AG08396 (cell line): ENCODE results near the gene ZNF438.

Experiments
- DNase-seq: peaks from one replicate; pipeline ENCODE4 v3.0.0; 2012; ENCODE audit warnings: low spot score, mixed read lengths

The ZNF438 gene

DNA sequence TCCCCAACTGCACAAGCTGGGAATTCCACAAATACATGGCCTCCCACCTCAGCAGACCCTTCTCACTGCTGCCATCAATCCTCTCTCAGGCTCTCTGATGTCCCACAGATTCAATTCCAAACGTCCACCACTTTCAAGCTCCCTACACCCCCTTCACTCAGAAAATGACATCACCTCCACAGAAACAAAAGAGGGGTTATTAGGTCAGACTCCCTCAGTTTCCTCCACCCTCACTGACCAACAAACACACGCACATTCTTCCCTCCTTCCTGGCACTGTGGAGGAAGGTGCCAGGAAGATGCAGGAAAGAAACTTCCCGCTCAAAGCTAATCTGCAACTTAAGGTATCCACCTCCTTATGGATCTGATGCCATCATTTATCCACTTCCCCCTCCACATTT lies 18.3 kb downstream of the ZNF438 start:
- DNase-seq, result no peak

- DNase-seq, result no peak
Measured at GRCh38 chr10:31011665-31012022, 20.0 kb downstream of the ZNF438 start.

DNA sequence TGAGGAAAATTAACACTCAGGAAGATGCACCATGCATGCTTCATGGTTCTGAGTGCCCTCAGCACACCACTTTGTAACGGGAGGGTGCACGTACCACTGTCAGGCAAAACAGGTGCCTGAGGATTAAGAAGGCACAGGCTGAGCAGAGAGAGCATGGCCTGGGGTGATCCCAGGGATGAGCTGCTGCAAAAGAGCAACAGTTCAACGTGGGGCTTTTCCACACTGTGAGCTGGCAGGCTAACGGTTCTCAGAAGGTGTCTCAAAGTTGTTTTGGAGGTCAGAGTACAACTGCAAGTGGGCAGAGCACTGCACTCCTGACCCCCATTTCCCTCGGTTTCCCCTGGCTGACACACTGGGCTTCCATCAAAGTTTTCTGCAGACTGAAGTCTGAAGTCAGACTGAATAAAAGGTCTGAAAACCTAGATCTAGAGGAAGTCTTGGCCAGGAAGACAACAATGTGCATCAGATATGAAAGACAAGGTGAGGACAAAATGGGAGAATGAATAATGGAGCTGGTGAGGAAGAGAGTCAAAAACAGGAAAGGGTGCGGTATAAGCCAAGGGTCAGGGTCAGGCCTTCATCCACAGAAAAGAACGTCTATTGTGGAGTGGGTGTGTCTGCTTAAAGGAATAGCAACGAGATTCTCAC lies 20.5 kb downstream of the ZNF438 start:
- no peak for DNase-seq

DNA sequence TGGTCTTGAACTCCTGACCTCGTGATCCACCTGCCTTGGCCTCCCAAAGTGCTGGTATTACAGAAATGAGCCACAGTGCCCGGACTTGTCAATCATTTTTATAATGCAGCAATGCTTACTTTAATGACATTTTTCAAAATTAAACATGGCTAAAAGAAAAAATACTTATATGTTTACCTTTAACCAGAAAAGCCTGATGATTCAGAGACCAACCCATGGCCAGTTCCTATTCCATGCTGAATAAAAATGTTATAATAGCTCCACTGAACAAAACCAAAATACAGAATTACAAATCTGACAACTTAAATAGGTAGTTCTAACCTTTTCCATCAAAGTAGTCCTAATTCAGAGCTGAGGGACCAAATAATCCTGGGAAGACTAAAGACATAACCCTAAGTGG lies 21.6 kb downstream of the ZNF438 start:
- no peak for DNase-seq

GRCh38 chr10:31005895-31006294 lies 25.8 kb downstream of the ZNF438 start:
- no peak for DNase-seq

DNA sequence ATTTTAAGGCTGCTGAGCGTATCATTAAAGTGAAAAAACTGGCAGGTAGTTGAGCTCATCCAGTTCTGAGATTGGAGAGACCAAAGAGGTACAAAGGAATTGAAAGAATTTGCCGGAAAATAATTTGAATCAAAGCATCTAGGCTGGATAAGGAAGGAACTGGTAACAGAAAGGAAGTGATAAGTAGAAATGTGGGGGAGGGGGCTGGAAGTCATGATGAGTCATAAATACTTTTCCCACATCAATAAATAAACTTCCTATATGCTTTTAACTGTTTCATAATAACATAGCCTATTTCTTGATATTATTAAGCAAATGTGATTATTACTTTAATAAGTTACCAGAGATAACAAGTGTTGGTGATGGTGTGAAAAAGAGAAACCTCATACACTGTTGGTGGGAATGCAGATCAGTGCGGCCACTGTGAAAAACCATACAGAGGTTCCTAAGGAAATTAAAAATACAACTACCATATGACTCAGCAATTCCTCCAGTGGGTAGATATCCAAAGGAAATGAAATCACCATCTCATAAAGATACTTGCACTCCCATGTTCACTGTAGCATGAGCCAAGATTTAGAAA lies 27.0 kb downstream of the ZNF438 start:
- DNase-seq, result no peak

- DNase-seq, result no peak
Measured at GRCh38 chr10:31001740-31002139, 29.9 kb downstream of the ZNF438 start.

DNA sequence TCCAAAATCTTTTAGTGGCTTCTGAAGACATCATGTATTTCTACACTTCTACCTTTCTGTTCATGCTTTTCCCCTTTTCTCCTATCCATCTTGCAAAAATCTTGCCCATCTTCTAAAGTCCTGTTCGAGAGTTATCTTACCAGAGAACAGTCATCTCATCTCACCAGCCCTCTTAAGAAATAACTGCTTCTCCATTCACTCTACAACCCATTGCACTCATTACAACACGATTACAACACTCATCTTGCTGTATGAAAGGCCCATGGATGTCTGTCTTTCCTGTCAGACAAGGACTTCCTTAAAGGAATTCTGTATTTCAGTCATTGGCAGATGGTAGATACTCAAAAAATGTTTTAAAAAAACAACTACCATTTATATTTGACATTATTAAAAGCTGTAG lies 30.8 kb downstream of the ZNF438 start:
- DNase-seq, result no peak

DNA sequence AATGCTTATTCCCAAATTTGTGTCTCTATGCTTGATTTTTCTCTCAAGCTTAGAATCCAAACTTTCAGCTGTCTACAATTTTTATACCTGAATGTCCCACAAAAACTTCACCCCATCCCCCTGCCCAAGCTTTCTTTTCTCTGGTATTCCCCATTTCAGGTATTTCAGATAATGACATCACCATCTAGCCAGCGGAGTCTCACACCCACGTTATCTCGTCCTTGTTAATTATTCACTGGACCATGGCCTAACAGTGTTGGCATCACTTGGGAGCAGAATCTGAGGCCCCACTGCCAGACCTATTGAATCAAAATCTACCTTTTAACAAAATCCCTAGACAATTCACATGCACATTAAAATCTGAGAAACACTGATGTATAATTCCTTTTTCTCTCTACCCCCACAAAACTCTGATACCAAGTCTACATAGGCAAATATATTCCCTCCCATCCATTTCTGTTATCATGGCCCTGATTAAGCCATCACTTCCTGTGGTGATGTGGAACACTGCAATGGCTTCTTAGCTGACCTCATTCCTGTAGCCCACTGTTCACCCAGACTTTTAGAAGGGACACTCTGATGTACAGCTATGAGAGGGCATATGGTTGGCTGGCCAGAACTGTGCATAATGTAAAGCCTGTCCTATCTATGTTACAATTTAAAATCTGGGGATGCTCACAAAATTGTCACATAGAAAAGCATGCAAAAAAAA lies 31.4 kb downstream of the ZNF438 start:
- DNase-seq, result no peak

GRCh38 chr10:30999070-30999712 lies 32.5 kb downstream of the ZNF438 start:
- DNase-seq, result no peak

GRCh38 chr10:30997536-30998235 lies 34.0 kb downstream of the ZNF438 start:
- DNase-seq, result no peak

DNA sequence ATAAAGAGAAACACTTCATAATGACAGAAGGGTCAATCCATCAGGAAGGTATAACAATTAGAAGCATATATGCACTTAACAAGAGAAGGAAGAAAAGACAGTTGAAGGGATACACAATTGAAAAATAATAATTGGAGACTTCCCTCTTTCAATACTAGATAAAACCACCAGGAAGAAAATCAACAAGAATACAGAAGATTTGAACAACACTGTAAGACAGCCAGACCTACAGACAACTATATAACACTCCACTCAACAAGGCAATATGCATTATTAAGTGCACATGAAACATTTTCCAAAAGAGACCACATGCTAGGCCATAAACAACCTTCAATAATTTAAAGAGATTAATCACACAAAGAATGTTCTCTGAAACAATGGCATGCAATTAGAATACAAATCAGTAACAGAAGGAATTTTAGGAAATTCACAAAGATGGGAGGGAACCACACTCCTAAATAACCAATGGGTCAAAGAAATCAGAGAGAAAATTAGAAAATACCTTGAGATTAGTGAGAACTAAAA lies 35.1 kb downstream of the ZNF438 start:
- DNase-seq, result no peak

- DNase-seq, result no peak
Measured at GRCh38 chr10:30995081-30995770, 36.4 kb downstream of the ZNF438 start.

DNA sequence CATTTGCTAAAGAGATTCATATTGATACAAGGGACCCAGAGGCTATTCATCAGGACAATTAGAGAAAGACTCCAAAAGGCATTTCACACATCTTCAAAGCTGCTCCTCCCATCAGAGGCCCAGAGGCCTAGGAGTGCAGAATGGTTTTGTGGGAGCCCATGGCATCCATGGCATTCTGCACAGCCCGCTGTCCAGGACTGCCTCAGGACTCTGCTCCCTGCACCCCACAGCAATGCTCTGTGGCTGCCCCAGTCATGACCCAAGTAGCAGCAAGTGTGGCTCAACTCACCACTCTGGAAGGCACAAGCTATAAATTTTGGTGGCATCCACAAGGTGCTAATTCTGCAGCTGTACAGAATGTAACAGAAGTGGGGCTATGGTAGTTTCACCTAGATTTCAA lies 38.5 kb downstream of the ZNF438 start:
- no peak for DNase-seq

GRCh38 chr10:30992681-30993080 lies 39.0 kb downstream of the ZNF438 start:
- no peak for DNase-seq

- no peak for DNase-seq
Measured at GRCh38 chr10:30991647-30992011, 40.0 kb downstream of the ZNF438 start.

GRCh38 chr10:30990971-30991646 lies 40.6 kb downstream of the ZNF438 start:
- DNase-seq, result no peak

DNA sequence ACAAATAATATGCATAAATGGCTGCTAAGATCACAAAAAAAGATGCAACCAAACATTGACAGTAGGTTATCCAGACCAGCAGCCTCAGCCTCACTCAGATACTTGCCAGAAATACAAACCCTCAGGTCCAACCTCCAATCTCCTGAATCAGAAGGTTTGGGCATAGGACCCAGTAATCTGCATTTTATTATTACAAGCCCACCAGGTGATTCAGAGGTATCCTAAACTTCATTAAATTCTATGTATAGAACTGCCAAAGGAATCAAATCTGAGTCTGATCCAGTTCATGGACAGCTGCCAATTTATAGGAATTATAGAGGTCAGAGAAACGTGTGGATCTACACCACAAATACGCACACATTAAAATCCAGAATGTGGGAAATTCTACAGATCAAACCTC lies 41.3 kb downstream of the ZNF438 start:
- DNase-seq, result no peak

DNA sequence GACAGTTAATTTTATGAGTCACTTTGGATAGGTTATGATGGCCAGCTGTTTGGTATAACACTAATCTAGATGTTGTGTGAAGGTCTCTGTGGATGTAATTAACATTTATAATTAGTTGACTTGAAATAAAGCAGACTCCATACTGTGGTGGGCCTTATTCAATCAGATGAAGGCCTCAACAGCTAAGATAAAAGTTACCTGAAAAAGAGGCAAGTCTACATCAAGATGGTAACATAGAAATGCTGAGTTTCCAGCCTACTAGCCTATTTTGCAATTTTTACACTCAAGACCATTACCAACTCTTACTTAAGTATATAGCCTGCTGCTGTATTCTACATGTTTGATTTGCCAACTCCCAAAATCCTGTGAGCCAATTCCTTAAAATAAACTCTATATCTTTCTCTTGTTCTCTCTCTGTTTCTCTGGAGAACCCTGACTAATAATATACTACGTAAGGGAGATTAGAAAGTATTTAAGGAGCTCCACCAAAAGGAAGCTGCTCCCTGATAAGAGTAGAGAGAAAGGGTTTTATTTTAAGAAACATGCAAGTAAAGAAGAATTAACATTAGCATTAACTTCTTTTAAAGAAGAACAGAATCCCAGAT lies 42.7 kb downstream of the ZNF438 start:
- DNase-seq, result no peak

DNA sequence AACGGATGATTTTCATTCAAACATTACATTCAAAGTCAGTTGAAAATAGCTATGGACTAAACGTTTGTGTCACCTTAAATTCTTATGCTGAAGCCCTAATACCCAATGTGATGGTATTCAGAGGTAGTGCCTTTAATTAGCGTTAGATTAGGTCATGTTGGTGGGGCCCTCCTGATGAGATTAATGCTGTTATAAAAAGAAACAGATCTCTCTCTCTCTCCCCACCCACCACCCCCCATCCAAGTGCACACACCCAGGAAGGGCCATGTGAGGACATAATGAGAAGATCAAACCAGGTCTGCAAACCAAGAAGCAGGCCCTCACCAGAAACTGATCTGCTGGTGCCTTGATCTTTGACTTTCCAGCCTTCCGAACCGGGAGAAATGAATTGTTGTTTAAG lies 44.2 kb downstream of the ZNF438 start:
- DNase-seq, result no peak

- DNase-seq, result no peak
Measured at GRCh38 chr10:30986053-30986555, 45.6 kb downstream of the ZNF438 start.
